LHCN-M2 (cell line): ENCODE data around the gene C1QL2. TPM values are rescaled to one million over a fixed set of nuclear protein-coding genes. Genes with fewer than 3 reads are reported as not detected.

ENCODE experiments used
- DNase-seq: peaks from one replicate; pipeline ENCODE4 v3.0.0-alpha.2; 2012; ENCODE audit warnings: low read depth
- total RNA-seq: library from RNA; depleted of rRNA; stranded (reverse); fragments of >200 nt; gene quantifications from 2 replicates; pipeline ENCODE4 v1.2.3, GENCODE V29; 2014; rRNA removed

Gene C1QL2
- total RNA-seq, 1 experiment from 2014 or later: not detected

- no peak for DNase-seq
These were observed 48.7 kb downstream of the C1QL2 start for GRCh38 chr2:119109866-119110265.

DNA sequence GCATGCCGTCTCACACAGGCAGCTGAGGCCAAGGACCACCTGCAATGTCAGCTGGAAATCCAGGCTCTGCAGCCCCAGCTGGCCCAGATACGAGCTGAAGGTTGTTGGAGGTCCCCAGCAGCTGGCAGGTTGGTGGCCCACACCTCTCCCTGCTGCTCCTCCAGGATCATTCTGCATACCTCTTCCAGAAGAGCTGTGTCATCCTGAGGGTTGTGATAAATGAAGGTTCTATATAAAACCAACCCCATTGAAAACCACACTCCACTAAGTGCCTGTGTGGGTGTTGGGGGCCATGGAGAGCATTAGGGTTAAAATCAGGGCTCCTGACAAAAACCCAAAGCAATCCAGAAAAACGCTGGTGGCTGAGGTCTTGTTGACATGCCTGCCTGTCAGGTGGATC lies 50.4 kb downstream of the C1QL2 start:
- DNase-seq: no peak

- DNase-seq: peak; percentile 32
These were observed 52.2 kb downstream of the C1QL2 start for GRCh38 chr2:119106301-119106897.

Other genes with a start within 250 kb of the C1QL2 start
- not detected in 2 replicates for gene MARCO, start 216.6 kb downstream of the C1QL2 start, total RNA-seq
- gene STEAP3, start 65.1 kb upstream of the C1QL2 start, total RNA-seq: 39.1 and 42.4 TPM in 2 replicates
- 7.0 and 15.5 TPM in 2 replicates for gene C2orf76, start 208.1 kb upstream of the C1QL2 start, total RNA-seq
- gene DBI, start 208.2 kb upstream of the C1QL2 start, total RNA-seq: 135 and 150 TPM in 2 replicates